GM18502 (cell line): Measurements from ENCODE around the gene ADAP1.
"Not testable (repeated sequence)": the region's sequence is repeated elsewhere in the genome, so short reads cannot be mapped to it uniquely, and the experiment has no call there.

ENCODE experiments used
- ATAC-seq: cut with Tn5 transposase; IDR thresholded peaks from one replicate; pipeline ENCODE4 v1.9.1; 2021; ENCODE audit warnings: mild to moderate bottlenecking; ENCODE audit not compliant: unreplicated experiment, poor library complexity

ADAP1 gene

DNA sequence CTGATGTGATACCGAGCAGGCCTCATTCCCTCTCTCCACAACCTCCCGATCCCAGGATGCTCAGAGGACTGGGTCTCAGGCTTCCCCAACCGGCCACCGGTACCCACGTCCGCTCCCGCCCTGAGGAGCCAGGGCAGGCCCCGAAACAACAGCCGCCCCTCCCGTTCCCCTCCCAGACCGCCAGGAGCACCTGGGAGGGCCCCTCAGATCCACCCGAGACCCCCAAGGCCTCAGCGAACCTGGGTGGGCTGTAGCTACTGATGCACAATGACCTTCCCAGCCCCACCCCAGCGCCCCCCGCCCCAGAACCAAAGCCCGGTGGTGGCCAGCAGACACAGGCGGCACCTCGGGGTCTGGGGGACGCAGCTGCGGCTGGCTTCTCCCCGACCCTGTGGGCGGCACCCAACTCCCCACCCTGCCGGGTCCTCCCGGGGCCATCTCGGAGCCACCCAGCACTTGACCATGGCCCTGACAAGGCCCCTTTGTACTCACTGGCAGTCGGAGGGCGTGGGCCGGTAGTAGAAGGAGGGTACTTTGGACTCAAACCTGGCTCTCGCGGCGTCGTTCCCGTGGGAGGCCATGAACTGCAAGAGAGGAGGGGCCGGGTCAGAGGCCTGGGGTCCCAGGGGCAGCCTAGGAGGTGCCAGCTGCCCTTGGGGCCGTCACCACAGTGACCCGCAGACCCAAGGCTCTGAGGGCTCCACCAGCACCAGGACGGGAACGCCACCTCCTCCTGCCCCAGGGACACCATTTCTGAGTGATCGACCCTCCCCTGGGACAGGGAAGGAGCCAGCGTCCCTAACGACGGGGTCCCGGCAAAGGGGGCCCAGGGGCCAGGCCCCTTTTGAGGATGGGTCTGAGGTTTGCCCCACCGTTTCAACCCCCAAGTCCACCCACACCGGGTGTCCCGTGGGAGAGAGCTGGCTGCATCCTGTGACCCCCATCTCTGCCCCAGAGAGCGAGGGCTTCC is 28.1 kb downstream of the ADAP1 start:
- no peak for ATAC-seq

DNA sequence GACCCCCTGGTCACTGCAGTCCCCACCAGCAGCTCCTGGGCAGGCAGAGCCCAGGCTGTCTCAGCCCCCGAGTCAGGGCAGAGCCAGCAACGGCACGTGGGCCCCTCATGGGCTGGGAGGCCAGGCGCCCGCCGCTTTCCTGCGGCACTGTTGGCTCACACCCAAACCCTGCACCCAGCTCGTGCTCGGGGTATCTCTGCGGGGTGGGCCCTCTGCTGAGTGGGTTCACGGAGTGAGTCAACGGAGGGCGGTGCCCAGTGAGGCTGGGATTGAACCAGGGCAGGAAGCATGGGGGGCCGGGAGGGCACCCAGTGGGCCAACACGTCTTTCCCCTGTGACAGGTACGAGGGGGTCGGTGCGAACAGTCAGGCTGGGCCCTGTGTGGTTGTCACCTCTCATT is 28.9 kb downstream of the ADAP1 start:
- ATAC-seq: no peak

- peak; percentile 60 for ATAC-seq
Observed at GRCh38 chr7:924541-925231, 29.8 kb downstream of the ADAP1 start.

GRCh38 chr7:924042-924441 is 30.4 kb downstream of the ADAP1 start:
- ATAC-seq: not testable (repeated sequence)

GRCh38 chr7:923108-924041 is 31.1 kb downstream of the ADAP1 start:
- ATAC-seq: peak; percentile 84

- ATAC-seq: no peak
Observed at GRCh38 chr7:922334-923107, 32.0 kb downstream of the ADAP1 start.

- ATAC-seq: no peak
Observed at GRCh38 chr7:921581-922333, 32.7 kb downstream of the ADAP1 start.

GRCh38 chr7:921071-921461 is 33.4 kb downstream of the ADAP1 start:
- no peak for ATAC-seq

- ATAC-seq: no peak
Observed at GRCh38 chr7:920351-921070, 34.0 kb downstream of the ADAP1 start.

DNA sequence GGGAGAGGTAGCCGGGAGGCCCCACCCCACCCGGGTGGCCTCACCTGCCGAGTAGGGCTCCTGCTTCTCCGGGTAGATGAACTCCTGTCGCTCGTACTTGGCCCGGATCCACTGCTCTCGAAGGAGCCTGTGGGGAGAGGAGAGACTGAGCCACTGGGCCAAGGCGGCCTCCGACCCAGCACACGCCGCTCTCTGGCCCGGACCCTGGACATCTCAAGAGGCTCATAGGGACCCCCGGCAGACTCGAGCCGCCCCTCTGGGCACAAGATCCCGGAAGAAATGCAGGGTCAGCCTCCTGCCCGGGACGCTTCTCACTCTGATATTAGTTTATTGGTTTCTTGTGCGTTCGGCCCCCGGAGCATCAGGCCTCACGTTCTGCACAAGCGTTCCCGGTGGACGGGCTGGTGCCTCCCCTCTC is 34.5 kb downstream of the ADAP1 start:
- no peak for ATAC-seq

GRCh38 chr7:919114-919442 is 35.4 kb downstream of the ADAP1 start:
- ATAC-seq: no peak

DNA sequence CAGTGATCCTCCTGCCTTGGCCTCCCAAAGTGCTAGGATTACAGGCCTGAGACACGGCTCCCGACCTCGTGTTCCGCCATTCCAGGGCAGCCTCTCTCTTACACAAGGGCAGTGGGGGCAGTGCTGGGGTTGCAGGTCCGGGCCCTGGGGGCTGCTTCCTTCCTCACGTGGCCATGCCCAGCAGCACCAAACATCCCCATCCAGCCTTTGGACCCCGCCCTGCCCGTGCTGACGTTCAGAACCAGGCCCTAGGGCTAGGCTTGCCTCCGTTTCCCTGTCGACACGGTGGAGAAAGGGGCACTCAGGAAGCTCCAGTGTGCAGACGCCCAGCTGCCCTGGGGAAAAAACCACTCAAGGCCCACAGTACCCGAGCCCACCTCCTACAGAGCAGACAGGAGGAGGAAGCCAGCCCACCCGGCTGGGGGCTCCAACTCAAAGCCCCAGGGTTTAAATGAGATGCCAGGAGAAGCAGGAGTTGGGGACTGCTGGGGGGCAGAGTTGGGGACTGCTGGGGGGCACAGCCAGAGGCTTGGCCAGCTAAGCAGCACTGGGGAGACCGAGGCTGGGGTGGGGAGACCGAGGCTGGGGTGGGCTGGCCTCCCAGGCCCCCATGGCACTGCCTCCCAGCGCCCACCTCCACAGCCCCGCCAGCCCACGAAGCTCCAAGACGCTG is 35.9 kb downstream of the ADAP1 start:
- no peak for ATAC-seq

- ATAC-seq: no peak
Observed at GRCh38 chr7:918118-918425, 36.4 kb downstream of the ADAP1 start.

- no peak for ATAC-seq
Observed at GRCh38 chr7:917255-918117, 37.0 kb downstream of the ADAP1 start.

GRCh38 chr7:916291-916941 is 38.1 kb downstream of the ADAP1 start:
- ATAC-seq: no peak

DNA sequence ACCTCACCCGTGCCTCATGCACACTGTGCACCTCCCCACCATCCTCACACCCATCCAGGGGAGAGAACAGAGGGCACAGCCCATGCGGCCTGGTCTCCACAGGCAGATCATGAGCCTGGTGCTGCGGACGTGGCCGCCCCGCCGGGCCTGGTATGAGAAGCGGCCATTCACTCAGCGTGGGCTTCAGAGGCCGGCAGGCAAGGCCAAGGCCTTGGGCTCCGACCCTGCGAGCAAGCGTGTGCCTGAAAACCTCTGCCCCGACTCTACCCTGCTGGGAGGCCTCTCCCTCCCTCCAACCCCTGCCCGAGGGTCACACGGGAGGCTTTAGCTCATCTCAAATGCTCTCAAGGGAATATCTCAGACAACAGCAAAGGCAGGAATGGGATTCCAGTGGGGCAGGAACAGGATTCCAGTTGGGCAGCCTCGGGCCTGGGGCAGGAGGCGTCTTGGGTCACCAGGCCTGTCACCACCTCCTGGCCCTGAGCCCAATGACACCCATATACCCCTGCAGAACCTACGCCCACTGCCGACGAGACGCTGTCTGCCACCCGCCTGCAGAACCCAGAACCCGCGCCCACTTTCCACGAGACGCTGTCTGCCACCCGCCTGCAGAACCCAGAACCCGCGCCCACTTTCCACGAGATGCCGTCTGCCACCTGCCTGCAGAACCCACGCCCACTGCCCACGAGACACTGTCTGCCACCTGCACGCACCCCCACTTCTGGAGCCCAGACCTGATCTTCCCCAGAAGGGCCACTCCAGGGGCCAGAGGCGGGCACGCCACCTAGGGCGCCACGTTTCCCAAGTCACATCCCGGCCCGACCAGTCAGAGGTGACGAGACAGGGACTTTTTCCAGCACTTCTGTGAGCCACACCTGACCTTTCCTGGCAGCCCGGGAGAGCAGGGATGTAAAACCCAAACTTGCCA is 38.9 kb downstream of the ADAP1 start:
- no peak for ATAC-seq
